Ectodermal cell (in vitro differentiated cells): ENCODE results near the gene GRM2. TPM values are rescaled to one million over a fixed set of nuclear protein-coding genes. Genes with fewer than 3 reads are reported as not detected.

Source experiments
- H3K27ac ChIP-seq: 2 replicates; pipeline ENCODE4 v1.7.0; 2013; ENCODE audit warnings: mild to moderate bottlenecking, low read depth, low read length; ENCODE audit not compliant: insufficient read depth, poor library complexity, severe bottlenecking
- H3K27me3 ChIP-seq: 2 replicates; pipeline ENCODE4 v1.7.0; 2013; ENCODE audit warnings: mild to moderate bottlenecking, low read length; ENCODE audit not compliant: insufficient read depth, control insufficient read depth, poor library complexity, severe bottlenecking
- H3K36me3 ChIP-seq: one replicate; pipeline ENCODE4 v1.7.0; 2013; ENCODE audit warnings: low read length; ENCODE audit not compliant: control insufficient read depth, insufficient read depth
- H3K4me1 ChIP-seq: one replicate; pipeline ENCODE4 v1.7.0; 2013; ENCODE audit warnings: low read length; ENCODE audit not compliant: control insufficient read depth, insufficient read depth
- H3K4me3 ChIP-seq: 2 replicates; pipeline ENCODE4 v1.7.0; 2013; ENCODE audit warnings: low read depth, low read length, control low read depth; ENCODE audit not compliant: insufficient read depth
- H3K9me3 ChIP-seq: 2 replicates; pipeline ENCODE4 v1.7.0; 2013; ENCODE audit warnings: mild to moderate bottlenecking, low read length, moderate library complexity; ENCODE audit not compliant: control insufficient read depth
- WGBS, 2 experiments: methylation state at CpG; one replicate each; pipeline ENCODE4 v1.1.7; 2013; ENCODE audit warnings: missing lambda C conversion rate in 2 of 2; 5-methylcytosine and 5-hydroxymethylcytosine counted together
- polyA plus RNA-seq, 4 experiments: library from polyadenylated mRNA; stranded (reverse); fragments of 50-300 nt; gene quantifications; one replicate each; pipeline ENCODE4 v1.2.3, GENCODE V29; 2013

GRM2 gene
- 3.3 TPM for polyA plus RNA-seq (2013, experiment 1 of 4)
- polyA plus RNA-seq (2013, experiment 2 of 4), result 3.8 TPM
- polyA plus RNA-seq (2013, experiment 3 of 4), result 4.4 TPM
- polyA plus RNA-seq (2013, experiment 4 of 4), result 4.5 TPM

GRCh38 chr3:51706788-51707731, at the start of gene GRM2:
Gene GRM2 (plus strand): TSS chr3:51707068. CDS start chr3:51708984, 1,916 bp downstream.
- Histone ChIP-seq H3K4me1 (peaks cover 30% of the 10 kb centered on the region), H3K4me3 (peak within 1 kb of the TSS; percentile 37), H3K27me3 (peaks cover 25% of the 10 kb centered on the region), H3K36me3 (no peaks in the 10 kb centered on the region), H3K9me3 (no peaks in the 10 kb centered on the region), H3K27ac (no peak within 1 kb of the TSS)
- WGBS, 2 experiments, result 1% methylated on average over 69 of the region's 69 CpGs

GRCh38 chr3:51657234-51657633, 49.6 kb upstream of the GRM2 start:
- Histone ChIP-seq H3K9me3 (no peaks in the 10 kb centered on the region), H3K4me1 (no peaks in the 10 kb centered on the region), H3K27ac (no peak overlapping the region), H3K27me3 (no peaks in the 10 kb centered on the region), H3K36me3 (peaks cover 31% of the 10 kb centered on the region), H3K4me3 (no peak overlapping the region)
- 91 to 100% methylated on average over 3 of the region's 3 CpGs for WGBS, 2 experiments

- H3K27ac ChIP-seq, result no peak overlapping the region
- no peaks in the 10 kb centered on the region for H3K9me3 ChIP-seq
- peaks cover 41% of the 10 kb centered on the region for H3K36me3 ChIP-seq
- no peaks in the 10 kb centered on the region for H3K4me1 ChIP-seq
- no peak overlapping the region for H3K4me3 ChIP-seq
- H3K27me3 ChIP-seq, result no peaks in the 10 kb centered on the region
- WGBS, 2 experiments, result 95 to 98% methylated on average over 9 of the region's 9 CpGs
Measured at GRCh38 chr3:51659942-51660341, 46.9 kb upstream of the GRM2 start.

GRCh38 chr3:51662456-51662855, 44.4 kb upstream of the GRM2 start:
- H3K4me3 ChIP-seq, result no peak overlapping the region
- no peaks in the 10 kb centered on the region for H3K9me3 ChIP-seq
- WGBS, 2 experiments, result 94% methylated on average over 14 of the region's 14 CpGs
- H3K27ac ChIP-seq, result no peak overlapping the region
- H3K27me3 ChIP-seq, result no peaks in the 10 kb centered on the region
- no peaks in the 10 kb centered on the region for H3K4me1 ChIP-seq
- H3K36me3 ChIP-seq, result peaks cover 40% of the 10 kb centered on the region

- Histone ChIP-seq H3K27me3 (peaks cover 34% of the 10 kb centered on the region), H3K27ac (no peak overlapping the region), H3K4me1 (peaks cover 7% of the 10 kb centered on the region), H3K36me3 (no peaks in the 10 kb centered on the region), H3K9me3 (no peaks in the 10 kb centered on the region), H3K4me3 (no peak overlapping the region)
- 96 to 97% methylated on average over 1 of the region's 1 CpG for WGBS, 2 experiments
Measured at GRCh38 chr3:51668756-51669155, 38.1 kb upstream of the GRM2 start.

- Histone ChIP-seq H3K27ac (no peak overlapping the region), H3K27me3 (peaks cover 34% of the 10 kb centered on the region), H3K4me3 (no peak overlapping the region), H3K9me3 (no peaks in the 10 kb centered on the region), H3K4me1 (peaks cover 7% of the 10 kb centered on the region), H3K36me3 (no peaks in the 10 kb centered on the region)
- WGBS, 2 experiments, result 67 to 68% methylated on average over 9 of the region's 9 CpGs
Measured at GRCh38 chr3:51669241-51670052, 37.4 kb upstream of the GRM2 start.

GRCh38 chr3:51670053-51670822, 36.6 kb upstream of the GRM2 start:
- Histone ChIP-seq H3K9me3 (no peaks in the 10 kb centered on the region), H3K4me3 (peak overlapping the region; percentile 59), H3K27ac (no peak overlapping the region), H3K4me1 (peaks cover 7% of the 10 kb centered on the region), H3K36me3 (no peaks in the 10 kb centered on the region), H3K27me3 (peaks cover 34% of the 10 kb centered on the region)
- WGBS, 2 experiments, result 89 to 91% methylated on average over 15 of the region's 15 CpGs

GRCh38 chr3:51670823-51671733, 35.8 kb upstream of the GRM2 start, which contains the start of gene TEX264:
Gene TEX264 (plus strand): TSS chr3:51671252. CDS start chr3:51674305, 3,053 bp downstream.
- Histone ChIP-seq H3K4me1 (peaks cover 7% of the 10 kb centered on the region), H3K27ac (no peak within 1 kb of the TSS), H3K27me3 (peaks cover 34% of the 10 kb centered on the region), H3K9me3 (no peaks in the 10 kb centered on the region), H3K4me3 (peak within 1 kb of the TSS; percentile 59), H3K36me3 (no peaks in the 10 kb centered on the region)
- whole genome bisulfite sequencing, 2 experiments, result 2% methylated on average over 81 of the region's 81 CpGs
